Astrocyte of the cerebellum (primary cell): ENCODE results near the gene PRKAG3.

ENCODE experiments used
- DNase-seq: peaks from one replicate; pipeline ENCODE4 v3.0.0-alpha.2; 2011; ENCODE audit warnings: low read depth
- H3K4me3 ChIP-seq: 2 replicates; pipeline ENCODE4 v1.5.1; 2011; ENCODE audit warnings: mild to moderate bottlenecking, low read depth, low read length, moderate library complexity
- CTCF ChIP-seq: IDR thresholded peaks from 2 replicates; pipeline ENCODE4 v1.5.1; 2012; ENCODE audit warnings: low read length, low read depth, moderate library complexity, mild to moderate bottlenecking; ENCODE audit errors: missing control alignments
- in situ Hi-C: cut with HindIII; loops from 2 replicates; pipeline ENCODE4 v1.10.0; 2017; ENCODE audit warnings: low sequenced_read_pairs

PRKAG3 gene

GRCh38 chr2:218823196-218823855 is 8.3 kb downstream of the PRKAG3 start:
- no peak for DNase-seq
- in situ Hi-C loops, result loop anchor here (5.0 kb wide), 1 partner anchor 49 kb away; no protein-coding TSS in a partner anchor
- TF ChIP-seq CTCF, result no peak
- H3K4me3 ChIP-seq, result no peak overlapping the region

- no peak for DNase-seq
- no peak for TF ChIP-seq CTCF
- no peak overlapping the region for H3K4me3 ChIP-seq
- in situ Hi-C loops, result loop anchor here (5.0 kb wide), 1 partner anchor 50 kb away; no protein-coding TSS in a partner anchor
These were observed 9.0 kb downstream of the PRKAG3 start for GRCh38 chr2:218822622-218823021.

GRCh38 chr2:218821605-218822211 is 9.9 kb downstream of the PRKAG3 start:
- DNase-seq, result no peak
- in situ Hi-C loops, result loop anchor here (5.0 kb wide), 1 partner anchor 51 kb away; no protein-coding TSS in a partner anchor
- H3K4me3 ChIP-seq, result no peak overlapping the region
- TF ChIP-seq CTCF, result no peak

GRCh38 chr2:218820746-218821369 is 10.7 kb downstream of the PRKAG3 start:
- TF ChIP-seq CTCF, result no peak
- no peak overlapping the region for H3K4me3 ChIP-seq
- no peak for DNase-seq
- in situ Hi-C loops, result loop anchor here (5.0 kb wide), 1 partner anchor 51 kb away; no protein-coding TSS in a partner anchor

- in situ Hi-C loops, result no loop called here
- H3K4me3 ChIP-seq, result no peak overlapping the region
- DNase-seq, result no peak
- TF ChIP-seq CTCF, result no peak
These were observed 12.5 kb downstream of the PRKAG3 start for GRCh38 chr2:218819093-218819492.

GRCh38 chr2:218816561-218817011 is 15.0 kb downstream of the PRKAG3 start:
- DNase-seq, result no peak
- no peak for TF ChIP-seq CTCF
- H3K4me3 ChIP-seq, result no peak overlapping the region
- in situ Hi-C loops, result no loop called here
